Right forelimb (tissue), 1 donor: ENCODE measurements around the gene SPRR2A.
"Not testable (repeated sequence)": the region's sequence is repeated elsewhere in the genome, so short reads cannot be mapped to it uniquely, and the experiment has no call there.

ENCODE experiments used
- DNase-seq: peaks from one replicate; pipeline ENCODE4 v3.0.0-alpha.2; 2018

The SPRR2A gene

DNA sequence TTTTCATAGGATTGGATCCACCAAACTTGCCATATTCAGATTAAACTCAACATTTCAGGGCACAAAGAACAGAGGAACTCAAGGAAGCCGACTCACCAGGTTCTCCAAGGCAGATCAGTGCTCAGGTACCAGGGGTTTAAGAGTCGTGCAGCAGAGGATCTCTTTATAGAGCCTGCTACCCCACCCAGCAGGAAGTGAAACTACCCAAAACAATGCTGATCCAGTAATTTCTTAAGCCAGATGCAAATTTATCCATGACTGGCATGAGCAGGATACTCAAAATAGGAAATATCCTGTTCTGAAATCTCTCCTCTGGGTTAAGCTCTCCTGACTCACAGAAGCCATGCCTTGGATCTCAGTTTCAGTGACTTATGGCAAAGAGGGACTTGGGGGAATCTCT lies at the start of gene SPRR2A:
Gene SPRR2A, minus strand, starts transcription at position 138 of the 400 bp plus-strand sequence. CDS start 777 bp downstream, outside the sequence.
- DNase-seq = no peak

DNA sequence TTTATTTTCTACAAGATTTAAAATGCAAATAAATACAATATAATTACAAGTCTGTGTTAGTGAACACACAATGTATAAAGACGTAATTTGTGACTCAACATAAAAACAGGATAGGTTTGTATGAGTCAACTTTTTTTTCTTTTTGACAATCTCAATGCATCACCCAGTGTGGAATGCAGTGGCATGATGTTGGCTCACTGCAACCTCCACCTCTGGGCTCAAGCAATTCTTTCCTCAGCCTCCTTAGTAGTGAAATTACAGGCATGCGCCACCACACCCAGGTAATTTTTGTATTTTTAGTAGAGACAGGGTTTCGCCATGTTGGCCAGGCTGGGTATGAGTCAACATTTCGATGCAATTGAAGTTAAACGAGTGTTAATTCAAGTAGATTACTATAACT lies 42.9 kb upstream of the SPRR2A start:
- DNase-seq = no peak

DNA sequence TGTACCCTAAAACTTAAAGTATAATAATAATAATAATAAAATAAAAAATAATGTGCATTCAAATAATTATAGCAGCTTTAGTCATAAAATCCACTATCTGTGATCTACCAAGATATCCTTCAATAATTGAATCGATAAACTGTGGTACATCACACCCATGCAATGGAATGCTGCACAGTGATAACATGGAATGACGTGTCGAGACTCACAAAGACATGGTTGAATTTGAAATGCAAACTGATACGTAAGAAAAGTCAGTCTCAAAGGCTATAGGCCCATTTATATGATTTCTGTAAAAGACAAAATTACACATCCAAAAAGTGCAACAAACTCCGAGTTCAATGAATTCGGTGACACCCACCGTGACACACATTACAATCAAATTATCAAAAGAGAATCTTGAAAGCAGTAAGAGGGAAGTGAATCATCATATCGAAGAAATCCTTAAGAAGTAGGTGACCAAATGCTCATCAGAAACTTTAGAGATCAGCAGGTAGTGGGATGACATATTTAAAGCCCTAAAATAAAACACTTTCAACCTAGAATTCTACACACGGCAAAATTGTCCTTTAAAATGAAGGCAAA lies 42.2 kb upstream of the SPRR2A start:
- no peak for DNase-seq

DNA sequence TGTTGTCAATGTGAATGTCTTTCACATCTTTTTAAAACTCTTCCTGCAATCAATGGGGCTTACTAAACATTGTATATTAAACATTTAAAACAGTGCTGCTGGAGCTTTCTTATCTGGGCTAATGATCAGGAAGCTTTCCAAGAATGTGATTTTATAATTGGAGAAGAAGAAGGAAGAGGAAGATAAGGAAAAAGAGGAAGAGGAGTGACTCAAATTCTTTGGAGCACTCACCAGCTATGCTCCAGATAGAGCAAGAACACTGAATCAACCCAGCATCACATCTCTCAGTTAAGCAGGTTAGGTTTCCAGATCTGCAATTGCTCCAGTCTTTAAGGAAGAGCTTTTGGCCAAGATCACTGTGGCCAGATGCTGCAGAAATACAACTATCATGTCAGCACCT lies 38.5 kb upstream of the SPRR2A start:
- DNase-seq = no peak

DNA sequence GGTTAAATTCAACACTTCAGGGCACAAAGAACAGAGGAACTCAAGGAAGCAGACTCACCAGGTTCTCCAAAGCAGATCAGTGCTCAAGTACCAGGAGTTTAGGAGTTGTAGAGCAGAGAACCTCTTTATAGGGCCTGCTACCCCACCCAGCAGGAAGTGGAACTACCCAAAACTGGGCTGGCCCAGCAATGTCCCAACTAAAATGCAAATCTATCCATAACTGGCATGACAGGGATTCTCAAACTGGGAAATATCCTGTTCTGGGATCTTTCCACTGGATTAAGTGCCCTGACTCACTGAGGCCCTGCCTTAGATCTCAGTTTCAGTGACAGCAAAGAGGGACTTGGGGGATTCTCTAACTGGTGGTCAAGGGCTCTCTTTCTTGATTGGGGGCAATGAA lies 37.1 kb upstream of the SPRR2A start, which contains the start of gene SPRR2E:
Gene SPRR2E, minus strand, starts transcription at position 101 of the 400 bp plus-strand sequence. CDS start 775 bp downstream, outside the sequence.
- no peak for DNase-seq

DNA sequence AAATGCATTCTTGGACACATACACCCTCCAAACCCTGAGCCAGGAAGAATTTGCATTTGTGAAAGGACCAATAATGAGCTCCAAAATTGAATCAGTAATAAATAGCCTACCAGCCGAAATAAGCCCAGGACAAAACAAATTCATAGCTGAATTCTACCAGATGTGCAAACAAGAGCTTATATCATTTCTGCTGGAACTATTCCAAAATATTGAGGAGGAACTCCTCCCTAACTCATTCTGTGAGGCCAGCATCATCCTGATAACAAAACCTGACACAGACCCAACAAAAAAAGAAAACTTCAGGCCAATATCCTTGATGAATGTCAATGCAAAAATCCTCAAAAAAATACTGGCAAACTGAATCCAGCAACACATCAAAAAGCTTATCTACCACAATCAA lies 30.3 kb upstream of the SPRR2A start:
- no peak for DNase-seq

DNA sequence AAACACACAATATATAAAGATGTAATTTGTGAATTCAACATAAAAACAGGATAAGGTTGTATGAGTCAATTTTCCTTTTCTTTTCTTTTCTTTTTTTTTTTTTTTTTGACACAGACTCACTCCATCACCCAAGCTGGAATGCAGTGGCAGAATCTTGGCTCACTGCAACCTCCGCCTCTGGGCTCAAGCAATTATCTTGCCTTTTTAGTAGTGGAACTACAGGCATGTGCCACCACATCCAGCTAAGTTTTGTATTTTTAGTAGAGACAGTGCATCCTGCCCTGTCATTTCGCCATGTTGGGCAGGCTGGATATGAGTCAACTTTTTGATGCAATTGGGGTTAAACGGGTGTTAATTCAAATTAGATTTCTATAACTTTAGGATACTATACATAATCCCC lies 24.4 kb upstream of the SPRR2A start:
- no peak for DNase-seq

DNA sequence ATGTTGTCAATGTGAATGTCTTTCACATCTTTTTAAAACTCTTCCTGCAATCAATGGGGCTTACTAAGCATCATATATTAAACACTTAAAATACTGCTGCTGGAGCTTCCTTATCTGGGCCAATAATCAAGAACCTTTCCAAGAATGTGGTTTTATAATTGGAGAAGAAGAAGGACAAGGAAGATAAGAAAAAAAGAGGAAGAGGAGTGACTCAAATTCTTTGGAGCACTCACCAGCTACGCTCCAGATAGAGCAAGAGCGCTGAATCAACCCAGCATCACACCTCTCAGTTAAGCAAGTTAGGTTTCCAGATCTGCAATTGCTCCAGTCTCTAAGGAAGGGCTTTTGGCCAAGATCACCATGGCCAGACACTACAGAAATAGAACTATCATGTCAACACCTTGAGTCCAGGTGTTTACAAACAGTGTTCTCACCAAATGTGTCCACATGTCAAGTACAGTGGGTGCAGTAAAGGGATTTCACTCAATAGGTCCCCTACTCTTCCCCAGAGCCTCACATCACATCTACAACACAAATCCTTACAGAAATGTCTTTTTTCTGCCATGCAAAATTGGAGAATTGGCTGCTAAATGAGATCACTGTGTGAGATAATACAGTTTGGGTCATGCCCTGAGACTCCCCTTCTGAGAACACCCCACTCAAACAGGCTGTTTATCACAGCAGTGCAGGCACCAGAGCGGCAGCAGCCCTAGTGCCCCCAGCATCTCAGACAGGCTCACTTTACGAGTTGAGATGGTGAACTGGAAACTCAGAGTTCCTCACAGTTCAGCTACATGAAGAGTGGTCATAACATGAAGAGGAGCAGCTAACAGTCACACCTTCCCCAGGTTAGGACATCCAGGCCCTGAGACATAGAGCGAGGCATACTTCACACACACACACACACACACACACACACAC lies 15.8 kb upstream of the SPRR2A start:
- DNase-seq = no peak

DNA sequence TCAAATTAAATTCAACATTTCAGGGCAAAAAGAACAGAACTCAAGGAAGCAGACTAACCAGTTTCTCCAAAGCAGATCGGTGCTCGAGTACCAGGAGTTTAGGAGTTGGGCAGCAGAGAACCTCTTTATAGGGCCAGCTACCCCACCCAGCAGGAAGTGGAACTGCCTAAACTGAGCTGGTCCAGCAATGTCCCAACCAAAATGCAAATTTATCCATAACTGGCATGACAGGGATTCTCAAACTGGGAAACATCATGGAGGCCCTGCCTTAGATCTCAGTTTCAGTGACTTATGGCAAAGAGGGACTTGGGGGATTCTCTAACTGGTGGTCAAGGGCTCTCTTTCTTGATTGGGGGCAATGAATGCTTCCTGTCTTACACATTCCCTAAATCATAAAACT lies 14.2 kb upstream of the SPRR2A start, which contains the start of gene SPRR2B:
Gene SPRR2B, minus strand, starts transcription at position 101 of the 400 bp plus-strand sequence. CDS start 772 bp downstream, outside the sequence.
- no peak for DNase-seq

DNA sequence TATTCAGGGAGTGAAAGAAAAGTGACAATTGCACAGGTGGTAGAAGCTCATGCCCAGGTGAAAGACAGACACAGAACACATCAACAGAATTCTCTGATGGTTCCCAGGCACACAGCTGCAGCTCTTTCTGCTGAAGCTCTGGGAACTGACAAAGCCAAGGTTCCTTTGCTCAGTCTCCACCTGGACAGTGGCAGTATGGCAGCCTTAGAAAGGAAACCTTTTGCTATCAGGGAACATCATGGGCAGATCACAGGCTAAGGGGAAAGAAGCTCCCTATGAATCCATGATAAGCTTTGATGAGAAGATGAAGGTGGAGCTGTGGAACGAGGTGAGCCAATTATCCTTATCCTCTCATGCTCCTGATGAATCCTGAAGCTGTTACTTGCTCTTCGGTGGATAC lies 12.9 kb upstream of the SPRR2A start:
- DNase-seq = no peak

DNA sequence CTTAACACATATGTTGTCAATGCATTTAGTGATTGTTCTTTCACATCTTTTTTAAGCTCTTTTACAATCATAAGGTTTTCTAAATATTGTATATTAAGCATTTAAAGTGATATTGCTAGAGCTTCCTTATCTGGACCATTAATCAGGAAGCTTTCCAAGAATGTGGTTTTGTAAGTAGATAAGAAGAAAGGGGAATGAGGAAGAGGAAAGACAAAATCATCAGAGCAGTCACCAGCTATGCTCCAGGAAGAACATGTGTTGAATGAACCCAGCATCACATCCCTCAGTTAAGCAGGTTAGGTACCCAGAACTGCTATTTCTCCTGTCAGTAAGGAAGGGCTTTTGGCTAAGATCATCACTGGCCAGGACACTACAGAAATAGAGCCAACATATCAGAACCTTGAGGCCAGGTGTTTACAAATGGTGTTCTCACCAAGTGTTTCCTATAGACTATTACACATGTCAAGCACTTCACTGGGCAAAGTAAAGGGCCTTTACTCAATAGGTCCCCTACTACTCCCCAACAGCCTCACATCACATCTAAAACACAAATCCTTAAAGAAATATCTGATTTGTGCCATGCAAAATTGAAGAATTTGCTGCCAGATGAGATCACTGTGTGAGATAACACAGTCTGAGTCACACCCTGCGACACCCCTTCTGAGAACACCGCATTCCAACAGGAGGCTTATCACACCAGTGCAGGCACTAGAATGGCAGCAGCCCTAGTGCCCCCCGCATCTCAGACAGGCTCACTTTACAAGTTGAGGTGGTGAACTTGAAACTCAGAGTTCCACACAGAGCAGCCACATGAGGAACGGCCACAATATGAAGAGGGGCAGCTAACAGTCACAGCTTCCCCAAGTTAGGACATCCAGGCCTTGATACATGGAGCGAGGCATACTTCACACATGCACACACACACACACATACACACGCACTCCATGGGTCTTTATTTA lies 1.8 kb upstream of the SPRR2A start:
- no peak for DNase-seq

DNA sequence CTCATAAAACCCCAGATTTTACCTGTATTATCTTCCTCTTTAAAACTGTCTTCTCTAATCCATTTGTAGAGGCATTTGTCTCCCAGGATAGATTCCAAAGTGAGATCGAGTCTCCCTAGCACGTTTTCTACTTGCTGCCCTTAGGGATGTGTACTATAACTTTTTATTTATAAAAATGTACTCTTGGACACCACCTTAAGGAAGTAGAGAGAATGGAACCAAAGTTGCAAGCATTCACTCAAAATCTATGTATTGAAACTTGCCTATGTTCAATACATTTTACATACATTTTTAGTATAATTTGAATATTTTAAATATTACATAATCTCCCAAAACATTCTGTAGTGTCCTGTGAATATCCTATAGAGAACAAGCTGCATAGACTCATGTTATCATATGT lies 842 bp upstream of the SPRR2A start:
- no peak for DNase-seq

DNA sequence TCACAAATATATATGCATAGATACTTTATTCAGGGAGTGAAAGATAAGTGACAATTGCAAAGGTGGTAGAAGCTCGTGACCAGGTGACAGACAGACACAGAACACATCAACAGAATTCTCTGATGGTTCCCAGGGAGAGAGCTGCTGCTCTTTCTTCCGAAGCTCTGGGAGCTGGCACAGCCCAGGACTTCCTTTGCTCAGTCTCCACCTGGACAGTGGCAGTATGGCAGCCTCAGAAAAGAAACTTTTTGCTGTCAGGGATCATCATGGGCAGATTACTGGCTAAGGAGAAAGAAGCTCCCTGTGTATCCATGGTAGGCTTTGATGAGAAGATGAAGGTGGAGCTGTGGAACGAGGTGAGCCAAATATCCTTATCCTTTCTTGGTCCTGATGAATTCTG lies 1.2 kb downstream of the SPRR2A start:
- DNase-seq = not testable (repeated sequence)

DNA sequence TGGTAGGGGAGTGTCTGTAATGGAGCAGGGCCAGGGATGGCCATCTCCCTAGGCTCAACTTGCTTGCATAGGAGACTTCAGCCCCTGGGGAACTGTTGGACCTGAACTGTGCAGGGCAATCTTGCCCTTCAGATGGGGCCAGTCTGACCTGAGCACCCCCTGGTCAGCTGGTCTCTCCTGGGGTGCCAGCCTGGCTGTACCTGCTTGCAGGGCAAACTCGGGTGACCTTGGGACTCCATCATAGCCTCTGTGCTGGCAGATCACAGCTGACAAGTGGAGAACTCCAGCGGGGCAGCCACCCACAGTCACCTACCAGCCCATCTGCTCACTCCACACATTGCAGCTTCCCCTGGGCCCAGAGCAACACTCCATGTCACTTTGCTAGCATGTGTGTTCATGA lies 8.1 kb downstream of the SPRR2A start:
- no peak for DNase-seq

DNA sequence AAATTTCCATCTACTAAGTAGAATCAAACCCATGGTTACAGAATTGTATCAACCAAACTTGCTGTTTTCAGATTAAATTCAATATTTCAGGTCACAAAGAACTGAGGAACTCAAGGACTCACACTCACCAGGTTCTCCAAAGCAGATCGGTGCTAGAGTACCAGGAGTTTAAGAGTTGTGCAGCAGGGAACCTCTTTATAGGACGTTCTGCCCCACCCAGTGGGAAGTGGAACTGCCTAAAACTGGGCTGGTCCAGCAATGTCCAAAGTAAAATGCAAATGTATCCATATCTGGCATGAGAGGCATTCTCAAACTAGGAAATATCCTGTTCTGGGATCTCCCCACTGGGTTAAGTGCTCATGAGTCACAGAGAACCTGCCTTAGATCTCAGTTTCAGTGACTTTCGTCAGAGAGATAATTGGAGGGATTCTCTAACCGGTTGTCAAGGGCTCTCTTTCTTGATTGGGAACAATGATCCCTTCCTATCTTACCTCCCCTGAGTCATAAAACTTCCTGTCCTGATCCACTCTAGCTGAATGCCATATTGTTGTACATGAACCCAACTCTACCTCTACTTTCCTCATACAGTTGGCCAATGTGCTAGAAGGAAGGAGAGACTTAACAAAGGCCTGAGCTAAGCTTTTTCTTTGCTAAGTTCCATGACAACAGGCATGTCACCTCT lies 16.2 kb downstream of the SPRR2A start, which contains the start of gene SPRR2D:
Gene SPRR2D, minus strand, starts transcription at position 171 of the 682 bp plus-strand sequence. CDS start 774 bp downstream, outside the sequence.
- no peak for DNase-seq

DNA sequence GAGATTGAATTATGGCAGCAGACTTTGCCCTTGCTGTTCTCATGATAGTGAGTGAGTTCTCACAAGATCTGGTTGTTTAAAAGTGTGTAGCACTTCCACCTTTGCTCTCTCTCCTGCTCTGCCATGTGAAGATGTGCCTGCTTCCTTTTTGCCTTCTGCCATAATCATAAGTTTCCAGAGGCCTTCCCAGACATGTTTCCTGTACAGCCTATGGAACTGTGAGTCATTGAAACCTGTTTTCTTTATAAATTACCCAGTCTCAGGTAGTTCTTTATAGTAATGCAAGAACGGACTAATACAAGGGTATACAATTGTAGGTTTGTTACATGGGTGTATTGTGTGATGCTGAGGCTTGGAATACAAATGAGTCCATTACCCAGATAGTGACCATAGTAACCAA lies 22.1 kb downstream of the SPRR2A start:
- no peak for DNase-seq

DNA sequence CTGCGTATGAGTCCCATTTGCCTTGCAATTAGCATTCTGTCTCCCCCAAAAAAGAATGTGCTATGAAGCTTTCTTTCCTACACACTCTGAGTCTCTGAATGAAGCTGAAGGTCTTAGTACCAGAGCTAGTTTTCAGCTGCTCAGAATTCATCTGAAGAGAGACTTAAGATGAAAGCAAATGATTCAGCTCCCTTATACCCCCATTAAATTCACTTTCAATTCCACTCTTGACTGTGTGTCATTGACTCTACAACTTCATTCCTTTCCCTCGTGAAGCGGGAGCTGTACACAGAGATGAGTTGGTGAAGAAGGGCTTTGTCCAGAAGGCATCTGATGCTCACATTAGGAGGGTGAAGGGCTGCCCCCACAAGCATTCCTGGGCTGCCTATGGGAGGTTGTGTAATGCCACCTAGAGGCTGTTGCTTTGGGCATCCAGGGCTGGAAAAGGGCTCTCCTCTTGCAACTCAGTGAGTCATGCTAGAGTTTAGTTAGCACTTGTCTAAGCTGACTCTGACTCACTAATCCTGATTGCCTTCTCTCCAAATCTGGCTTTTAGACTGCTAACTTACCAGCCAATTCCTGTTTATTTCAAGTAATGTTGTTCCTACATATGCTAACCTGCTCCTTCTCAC lies 24.5 kb downstream of the SPRR2A start:
- DNase-seq = no peak

DNA sequence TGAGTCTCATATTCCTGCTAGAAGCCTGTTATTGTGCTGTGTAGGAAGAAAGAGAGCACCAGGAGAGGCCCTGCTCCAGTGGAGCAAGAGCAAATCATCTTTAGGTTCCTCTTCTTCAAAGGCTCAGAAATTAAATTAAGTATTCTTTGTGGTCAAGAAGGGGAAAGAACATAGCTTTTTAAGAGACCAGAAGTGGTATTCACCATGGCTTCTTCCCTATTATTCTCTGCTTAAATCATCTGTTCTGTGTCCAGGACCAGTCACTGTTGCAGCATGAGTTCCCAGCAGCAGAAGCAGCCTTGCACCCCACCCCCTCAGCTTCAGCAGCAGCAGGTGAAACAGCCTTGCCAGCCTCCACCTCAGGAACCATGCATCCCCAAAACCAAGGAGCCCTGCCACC lies 25.2 kb downstream of the SPRR2A start:
- no peak for DNase-seq

DNA sequence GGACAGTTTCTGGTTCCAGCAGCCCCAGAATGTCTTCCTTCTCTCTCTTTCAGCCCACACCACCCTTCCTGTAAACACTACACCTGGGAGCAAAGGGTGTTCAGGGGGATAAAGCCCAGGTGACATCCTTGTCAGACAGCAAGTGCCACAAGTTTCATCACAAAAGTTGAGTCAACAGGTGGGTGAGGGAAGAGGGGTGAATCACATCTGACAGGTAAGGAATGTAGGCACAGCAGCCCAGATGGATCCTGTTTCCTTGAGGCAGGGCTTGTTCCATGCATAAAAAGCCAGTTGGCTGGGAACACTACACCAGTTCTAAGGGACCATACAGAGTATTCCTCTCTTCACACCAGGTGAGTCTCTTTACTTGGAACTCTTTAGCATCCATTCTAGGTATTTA lies 26.4 kb downstream of the SPRR2A start, which contains the start of gene SPRR1B:
Gene SPRR1B, plus strand, starts transcription at position 309 of the 400 bp plus-strand sequence. CDS start 1,143 bp downstream, outside the sequence.
- DNase-seq = no peak

DNA sequence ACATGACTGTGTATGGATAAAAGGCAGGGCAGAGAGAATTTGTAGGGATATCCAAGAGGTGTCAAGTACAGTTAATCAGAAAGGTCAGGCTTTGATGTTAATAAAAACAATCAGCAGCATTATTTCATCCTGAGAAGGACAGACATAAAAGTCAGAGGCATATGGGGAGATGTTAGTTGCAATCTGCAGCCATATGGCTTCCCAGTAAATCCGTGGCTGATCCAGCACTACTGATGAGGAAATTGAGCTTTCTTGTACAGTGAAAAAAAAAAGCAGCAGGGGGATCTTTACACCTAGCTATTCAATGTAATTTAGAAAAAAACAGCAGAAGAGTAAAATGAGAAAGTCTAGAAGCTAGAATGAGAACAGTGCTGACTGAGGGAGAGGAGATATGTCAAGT lies 28.5 kb downstream of the SPRR2A start:
- DNase-seq = no peak

DNA sequence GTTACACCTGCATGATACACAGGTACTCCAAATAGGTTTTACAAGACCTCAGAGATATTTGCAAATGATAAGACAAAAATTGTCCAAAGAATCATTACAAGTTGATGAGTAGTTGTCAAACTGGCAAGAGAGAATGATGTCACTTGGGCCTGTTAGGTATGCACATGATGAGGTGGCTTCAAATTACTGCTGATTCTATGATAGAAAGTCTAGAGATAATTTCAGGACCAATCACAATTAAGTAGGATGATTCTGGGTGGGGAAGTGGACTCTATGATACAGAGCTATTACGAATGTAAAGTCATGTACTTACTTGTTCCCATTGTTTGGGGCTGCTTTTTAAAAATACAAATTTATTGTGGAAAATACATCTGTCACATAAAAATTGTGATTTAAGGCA lies 31.5 kb downstream of the SPRR2A start:
- DNase-seq = no peak

DNA sequence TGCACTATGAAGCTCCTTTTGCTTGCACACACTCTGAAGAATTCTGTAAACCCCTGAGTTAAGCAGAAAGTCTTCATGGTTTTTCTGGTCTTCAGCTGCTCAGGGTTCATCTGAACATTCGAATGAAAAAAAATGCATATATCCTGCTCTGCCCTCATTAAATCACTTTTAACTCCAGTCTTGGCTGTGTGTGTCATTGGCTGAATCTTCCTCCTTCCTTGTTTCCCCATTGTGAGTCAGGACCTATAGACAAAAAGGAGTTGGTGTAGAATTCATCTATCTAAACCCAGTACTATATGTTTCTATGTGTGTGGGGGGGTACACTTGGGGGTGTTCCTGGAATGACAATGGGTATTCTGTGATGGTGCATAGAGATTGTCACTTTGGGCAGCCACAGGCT lies 32.9 kb downstream of the SPRR2A start:
- DNase-seq = no peak
